ENCODE results near the gene CORO2A. TPM values are rescaled to one million over a fixed set of nuclear protein-coding genes. Genes with fewer than 3 reads are reported as not detected.

CORO2A gene
- total RNA-seq, 1 donor from 2014 or later, result 0.78 TPM

GRCh38 chr9:98136489-98136888, 55.9 kb downstream of the CORO2A start:
- ChIA-PET POLR2A (no interaction called here), CTCF (no interaction called here)
- ATAC-seq (ENCODE audit: low read depth), result no peak
- Mint-ChIP-seq H3K27ac (no peak overlapping the region), H3K4me1 (peaks cover 6% of the 10 kb centered on the region), H3K27me3 (no peaks in the 10 kb centered on the region), H3K36me3 (ENCODE audit: low read depth) (no peaks in the 10 kb centered on the region), H3K9me3 (no peaks in the 10 kb centered on the region), H3K4me3 (no peak overlapping the region)
- intact Hi-C loops (cut with micrococcal nuclease), result no loop called here
- no peak for DNase-seq
- TF ChIP-seq, protein P1, sequence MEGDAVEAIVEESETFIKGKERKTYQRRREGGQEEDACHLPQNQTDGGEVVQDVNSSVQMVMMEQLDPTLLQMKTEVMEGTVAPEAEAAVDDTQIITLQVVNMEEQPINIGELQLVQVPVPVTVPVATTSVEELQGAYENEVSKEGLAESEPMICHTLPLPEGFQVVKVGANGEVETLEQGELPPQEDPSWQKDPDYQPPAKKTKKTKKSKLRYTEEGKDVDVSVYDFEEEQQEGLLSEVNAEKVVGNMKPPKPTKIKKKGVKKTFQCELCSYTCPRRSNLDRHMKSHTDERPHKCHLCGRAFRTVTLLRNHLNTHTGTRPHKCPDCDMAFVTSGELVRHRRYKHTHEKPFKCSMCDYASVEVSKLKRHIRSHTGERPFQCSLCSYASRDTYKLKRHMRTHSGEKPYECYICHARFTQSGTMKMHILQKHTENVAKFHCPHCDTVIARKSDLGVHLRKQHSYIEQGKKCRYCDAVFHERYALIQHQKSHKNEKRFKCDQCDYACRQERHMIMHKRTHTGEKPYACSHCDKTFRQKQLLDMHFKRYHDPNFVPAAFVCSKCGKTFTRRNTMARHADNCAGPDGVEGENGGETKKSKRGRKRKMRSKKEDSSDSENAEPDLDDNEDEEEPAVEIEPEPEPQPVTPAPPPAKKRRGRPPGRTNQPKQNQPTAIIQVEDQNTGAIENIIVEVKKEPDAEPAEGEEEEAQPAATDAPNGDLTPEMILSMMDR (IDR thresholded peaks at IDR 0.05), result no peak

- intact Hi-C loops (cut with micrococcal nuclease), result no loop called here
- H3K4me3 Mint-ChIP-seq, result no peak overlapping the region
- DNase-seq (no peak), ATAC-seq (ENCODE audit: low read depth) (no peak)
- ChIA-PET POLR2A (no interaction called here), CTCF (no interaction called here)
- H3K27ac Mint-ChIP-seq, result no peak overlapping the region
- no peaks in the 10 kb centered on the region for H3K36me3 Mint-ChIP-seq (ENCODE audit: low read depth)
- H3K9me3 Mint-ChIP-seq, result no peaks in the 10 kb centered on the region
- TF ChIP-seq, protein P1 (IDR thresholded peaks at IDR 0.05), result no peak
- H3K27me3 Mint-ChIP-seq, result no peaks in the 10 kb centered on the region
- H3K4me1 Mint-ChIP-seq, result peaks cover 6% of the 10 kb centered on the region
These were observed 56.5 kb downstream of the CORO2A start for GRCh38 chr9:98135938-98136337.

DNA sequence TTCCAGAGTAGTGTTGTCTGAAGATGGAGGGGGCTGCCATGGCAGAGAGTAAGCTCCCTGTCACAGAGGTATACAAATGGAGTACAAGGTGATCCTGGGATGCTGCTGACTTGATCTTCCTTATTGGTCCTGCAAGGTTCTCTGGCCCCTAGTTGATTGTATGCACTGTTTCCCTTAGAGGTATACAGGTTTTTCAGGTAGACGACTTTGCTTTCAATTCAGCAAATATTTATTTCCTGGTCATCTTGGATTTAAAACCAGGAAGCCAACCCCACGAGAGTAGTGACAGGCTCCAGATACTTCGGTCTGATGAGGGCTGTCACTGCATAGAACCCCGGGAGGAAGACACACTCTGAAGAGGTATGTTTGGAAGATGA, 56.9 kb downstream of the CORO2A start:
- Mint-ChIP-seq H3K4me3 (no peak overlapping the region), H3K36me3 (ENCODE audit: low read depth) (no peaks in the 10 kb centered on the region), H3K4me1 (peaks cover 6% of the 10 kb centered on the region), H3K9me3 (no peaks in the 10 kb centered on the region), H3K27ac (no peak overlapping the region), H3K27me3 (no peaks in the 10 kb centered on the region)
- CTCF ChIA-PET, result no interaction called here
- ATAC-seq (ENCODE audit: low read depth) (no peak), DNase-seq (no peak)
- POLR2A ChIA-PET, result no interaction called here
- intact Hi-C loops (cut with micrococcal nuclease), result no loop called here
- TF ChIP-seq, protein P1 (IDR thresholded peaks at IDR 0.05), result no peak

GRCh38 chr9:98134702-98135557, 57.5 kb downstream of the CORO2A start:
- CTCF ChIA-PET, result no interaction called here
- no peak overlapping the region for H3K27ac Mint-ChIP-seq

More at GRCh38 chr9:98134702-98135557, 57.5 kb downstream of the CORO2A start:
- H3K36me3 Mint-ChIP-seq (ENCODE audit: low read depth), result no peaks in the 10 kb centered on the region
- no peaks in the 10 kb centered on the region for H3K27me3 Mint-ChIP-seq
- intact Hi-C loops (cut with micrococcal nuclease), result loop anchor here (5.0 kb wide), 1 partner anchor 32 kb away; no protein-coding TSS in a partner anchor
- H3K4me3 Mint-ChIP-seq, result no peak overlapping the region
- no peak for ATAC-seq (ENCODE audit: low read depth)
- no peak for DNase-seq
- POLR2A ChIA-PET, result no interaction called here
- H3K9me3 Mint-ChIP-seq, result no peaks in the 10 kb centered on the region
- TF ChIP-seq, protein P1 (IDR thresholded peaks at IDR 0.05), result no peak
- peaks cover 6% of the 10 kb centered on the region for H3K4me1 Mint-ChIP-seq

Data from activated B cell treated with CpG ODN at 0.5 μM for 24 hours (primary cell).